Skeletal muscle satellite cell (primary cell): Measurements from ENCODE around the gene P2RY8.

ENCODE experiments used
- H3K27me3 ChIP-seq: 2 replicates; pipeline ENCODE4 v1.7.0; 2013; ENCODE audit warnings: low read length; ENCODE audit not compliant: control insufficient read depth, insufficient read depth
- H3K36me3 ChIP-seq: 2 replicates; pipeline ENCODE4 v1.7.0; 2013; ENCODE audit warnings: mild to moderate bottlenecking, control low read depth, low read length; ENCODE audit not compliant: insufficient read depth
- H3K4me1 ChIP-seq: 2 replicates; pipeline ENCODE4 v1.7.0; 2013; ENCODE audit warnings: low read length; ENCODE audit not compliant: control insufficient read depth, insufficient read depth
- H3K4me2 ChIP-seq: 2 replicates; pipeline ENCODE4 v1.7.0; 2013; ENCODE audit warnings: mild to moderate bottlenecking, low read length
- H3K4me3 ChIP-seq: 2 replicates; pipeline ENCODE4 v1.7.0; 2013; ENCODE audit warnings: low read length
- H3K9ac ChIP-seq: 2 replicates; pipeline ENCODE4 v1.7.0; 2013; ENCODE audit warnings: mild to moderate bottlenecking, low read depth, low read length, moderate library complexity
- H3K9me3 ChIP-seq: replicated peaks from 2 replicates; pipeline ENCODE4 v1.7.0; 2013; ENCODE audit warnings: mild to moderate bottlenecking, control low read depth, low read length

Gene P2RY8

DNA sequence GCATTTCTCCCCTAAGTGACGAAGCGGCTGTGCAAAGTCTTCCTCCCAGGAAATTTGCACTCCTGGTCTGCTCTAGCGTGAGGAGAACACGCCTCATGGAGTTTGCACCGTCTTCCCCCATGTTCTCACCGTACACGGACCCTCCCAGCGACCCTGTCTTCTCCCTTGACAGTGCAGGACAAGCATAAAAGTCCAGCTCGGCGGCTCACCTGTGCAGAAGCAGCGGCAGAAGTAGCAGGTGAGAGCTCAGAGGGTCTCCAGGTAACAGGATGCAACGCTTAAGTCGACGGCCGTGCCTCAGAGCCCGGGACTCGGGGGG lies 314 bp downstream of the P2RY8 start:
- Histone ChIP-seq H3K9me3 (peaks cover 3% of the 10 kb centered on the region), H3K4me2 (no peak overlapping the region)

DNA sequence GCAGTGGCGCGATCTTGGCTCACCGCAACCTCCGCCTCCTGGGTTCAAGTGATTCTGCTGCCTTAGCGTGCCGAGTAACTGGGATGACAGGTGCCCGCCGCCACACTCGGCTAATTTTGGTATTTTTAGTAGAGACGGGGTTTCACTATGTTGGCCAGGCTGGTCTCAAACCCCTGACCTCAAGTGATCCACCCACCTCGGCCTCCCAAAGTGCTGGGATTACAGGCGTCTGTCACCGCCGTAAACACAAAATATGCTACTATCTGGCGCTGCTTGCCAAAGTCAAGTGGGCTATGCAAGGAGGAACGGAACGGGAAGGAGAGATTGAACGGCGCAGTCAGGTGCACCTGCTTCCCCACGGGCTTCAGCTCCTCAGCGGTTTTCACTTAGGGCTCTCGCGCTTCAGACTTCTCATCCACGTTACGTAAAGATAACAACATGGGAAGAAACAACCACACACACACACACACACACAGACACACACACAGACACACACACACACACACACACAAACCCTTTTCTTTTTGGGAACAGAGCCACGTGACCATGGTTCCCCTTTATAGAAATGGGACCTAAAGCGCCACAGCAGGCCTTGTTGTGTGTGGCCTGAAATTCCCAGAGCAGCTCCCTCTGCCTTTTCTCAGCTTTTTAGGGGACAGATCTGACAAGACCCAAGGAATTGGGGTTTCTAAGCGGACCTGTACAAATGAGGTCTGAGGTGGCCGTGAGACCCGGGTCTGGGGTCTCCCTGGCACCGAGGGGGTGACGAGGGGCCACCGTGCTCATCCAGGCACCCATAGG lies 1.5 kb downstream of the P2RY8 start:
- H3K27me3 ChIP-seq: no peaks in the 10 kb centered on the region
- no peaks in the 10 kb centered on the region for H3K4me1 ChIP-seq
- H3K4me2 ChIP-seq: no peak overlapping the region
- H3K9me3 ChIP-seq: peaks cover 3% of the 10 kb centered on the region
- H3K36me3 ChIP-seq: no peaks in the 10 kb centered on the region
- H3K9ac ChIP-seq: no peak overlapping the region
- no peak overlapping the region for H3K4me3 ChIP-seq

More for the DNA sequence above, 314 bp downstream of the P2RY8 start:
- no peaks in the 10 kb centered on the region for H3K4me1 ChIP-seq
- H3K27me3 ChIP-seq: no peaks in the 10 kb centered on the region
- no peak overlapping the region for H3K4me3 ChIP-seq
- no peak overlapping the region for H3K9ac ChIP-seq
- no peaks in the 10 kb centered on the region for H3K36me3 ChIP-seq

DNA sequence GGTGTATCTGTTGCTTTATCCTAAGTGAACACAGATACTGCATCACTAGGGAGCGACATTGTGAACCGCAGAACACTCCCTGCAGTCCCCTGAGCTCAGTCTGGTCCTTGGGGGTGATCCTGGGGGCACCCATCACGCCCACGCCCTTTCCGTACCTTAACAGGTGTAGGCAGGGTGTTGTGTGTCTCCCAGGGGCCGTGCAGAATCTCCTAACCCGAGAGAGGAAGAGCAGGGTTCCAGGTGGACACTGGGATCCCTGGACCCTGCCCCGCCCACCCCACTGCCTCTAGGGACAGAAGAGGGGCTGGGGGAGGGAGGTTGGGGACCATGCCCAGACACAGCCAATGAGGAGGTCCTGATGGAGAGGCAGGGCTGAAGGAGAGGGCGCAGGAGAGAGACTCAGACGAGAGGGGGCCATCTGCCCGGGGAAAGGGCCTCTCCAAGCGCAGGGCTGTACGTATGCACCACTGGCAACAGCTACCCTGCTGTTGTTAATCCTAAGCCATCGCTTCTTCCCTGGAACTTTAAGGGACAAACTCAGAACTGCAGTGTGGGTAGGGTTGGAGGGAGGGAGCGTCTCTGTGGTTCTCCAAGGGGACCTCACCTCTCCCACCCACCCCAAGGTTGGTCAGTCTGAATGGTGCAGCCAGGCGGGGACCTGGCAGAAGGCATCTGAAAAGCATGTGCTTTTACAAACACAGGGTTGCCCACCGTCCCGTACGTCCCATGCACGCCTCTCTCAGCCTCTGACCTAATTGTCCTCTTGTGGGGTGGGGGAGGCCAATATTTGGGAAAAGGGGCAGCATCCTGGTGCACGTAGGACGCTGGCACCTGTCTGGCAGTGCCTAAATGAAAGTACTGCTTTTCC lies 2.5 kb downstream of the P2RY8 start:
- H3K4me3 ChIP-seq: no peak overlapping the region
- H3K27me3 ChIP-seq: no peaks in the 10 kb centered on the region
- no peaks in the 10 kb centered on the region for H3K4me1 ChIP-seq
- peaks cover 3% of the 10 kb centered on the region for H3K9me3 ChIP-seq
- no peaks in the 10 kb centered on the region for H3K36me3 ChIP-seq
- no peak overlapping the region for H3K9ac ChIP-seq
- H3K4me2 ChIP-seq: no peak overlapping the region

DNA sequence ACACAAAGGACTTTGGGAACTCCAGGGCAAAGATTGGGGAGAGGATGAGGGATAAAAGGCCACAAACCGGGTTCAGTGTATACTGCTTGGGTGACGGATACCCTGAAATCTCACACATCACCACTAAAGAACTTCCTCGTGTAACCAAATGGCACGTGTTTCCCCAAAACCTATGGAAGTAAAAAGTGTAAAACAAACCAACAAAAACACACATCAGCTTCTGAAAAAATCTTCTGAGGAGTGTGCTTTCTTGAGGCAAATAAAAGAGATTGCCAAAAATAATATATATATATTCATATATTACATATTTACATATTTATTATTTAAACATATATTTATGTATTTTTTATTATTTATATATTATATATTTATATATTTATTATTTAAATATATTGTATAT lies 3.9 kb downstream of the P2RY8 start:
- Histone ChIP-seq H3K9ac (no peak overlapping the region), H3K9me3 (peaks cover 4% of the 10 kb centered on the region), H3K4me3 (no peak overlapping the region), H3K36me3 (no peaks in the 10 kb centered on the region), H3K27me3 (no peaks in the 10 kb centered on the region), H3K4me1 (no peaks in the 10 kb centered on the region), H3K4me2 (no peak overlapping the region)

DNA sequence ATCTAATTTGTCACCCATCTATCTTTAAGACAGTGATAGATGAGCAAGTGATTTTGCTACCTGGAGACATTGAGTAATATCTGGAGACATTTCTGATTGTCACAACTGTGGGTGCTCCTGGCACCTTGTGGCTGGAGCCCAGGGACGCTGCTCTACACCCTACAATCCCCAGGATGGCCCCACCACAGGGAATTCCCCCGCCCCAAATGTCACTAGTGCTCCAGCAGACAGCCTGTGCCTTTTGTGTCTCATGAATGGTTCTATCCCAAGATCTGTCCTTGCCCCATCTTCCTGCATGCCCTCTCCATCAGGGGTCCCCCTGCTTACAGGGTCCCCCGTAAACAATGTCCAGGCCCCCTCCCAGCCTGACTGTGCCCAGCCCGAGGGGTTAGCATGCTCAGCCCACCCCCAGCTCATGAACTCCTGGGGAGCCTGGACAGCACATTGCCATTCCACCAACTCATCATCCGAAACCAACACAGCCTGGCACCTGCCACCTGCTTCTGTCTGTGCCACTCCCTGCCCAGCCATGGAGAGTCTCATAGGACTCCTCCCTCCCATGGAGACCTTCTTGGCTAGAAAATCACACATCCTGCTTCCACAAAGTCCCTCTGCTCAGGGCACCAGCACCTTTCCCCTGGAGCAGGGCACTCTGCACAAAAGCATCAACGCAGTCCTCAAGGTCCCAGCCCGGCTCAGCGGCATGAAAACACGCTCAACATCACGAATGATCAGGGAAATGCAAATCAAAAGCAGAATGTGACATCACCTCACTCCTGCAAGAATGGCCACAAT lies 5.7 kb downstream of the P2RY8 start:
- Histone ChIP-seq H3K4me3 (no peak overlapping the region), H3K9ac (no peak overlapping the region), H3K4me1 (no peaks in the 10 kb centered on the region), H3K27me3 (no peaks in the 10 kb centered on the region), H3K9me3 (peaks cover 6% of the 10 kb centered on the region), H3K4me2 (no peak overlapping the region), H3K36me3 (no peaks in the 10 kb centered on the region)

DNA sequence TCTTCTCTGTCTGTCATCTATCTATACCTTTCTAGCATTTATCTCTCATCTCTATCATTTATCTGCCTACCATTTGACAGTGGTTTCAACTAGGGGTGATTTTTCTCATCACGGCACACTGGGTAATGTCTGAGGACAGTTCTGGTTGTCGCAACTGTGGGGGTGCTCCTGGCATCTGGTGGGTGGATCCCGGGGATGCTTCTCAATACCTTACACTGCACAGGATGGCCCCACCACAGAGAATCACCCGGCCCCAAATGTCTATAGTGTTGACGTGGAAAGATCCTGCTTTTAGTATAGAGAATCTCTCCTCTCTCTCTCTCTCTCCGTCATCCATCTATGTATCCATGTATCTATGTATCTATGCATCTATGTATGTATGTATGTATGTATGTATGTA lies 7.2 kb downstream of the P2RY8 start:
- Histone ChIP-seq H3K4me1 (no peaks in the 10 kb centered on the region), H3K4me3 (no peak overlapping the region), H3K4me2 (no peak overlapping the region), H3K9me3 (peaks cover 6% of the 10 kb centered on the region), H3K9ac (no peak overlapping the region), H3K27me3 (no peaks in the 10 kb centered on the region), H3K36me3 (no peaks in the 10 kb centered on the region)

DNA sequence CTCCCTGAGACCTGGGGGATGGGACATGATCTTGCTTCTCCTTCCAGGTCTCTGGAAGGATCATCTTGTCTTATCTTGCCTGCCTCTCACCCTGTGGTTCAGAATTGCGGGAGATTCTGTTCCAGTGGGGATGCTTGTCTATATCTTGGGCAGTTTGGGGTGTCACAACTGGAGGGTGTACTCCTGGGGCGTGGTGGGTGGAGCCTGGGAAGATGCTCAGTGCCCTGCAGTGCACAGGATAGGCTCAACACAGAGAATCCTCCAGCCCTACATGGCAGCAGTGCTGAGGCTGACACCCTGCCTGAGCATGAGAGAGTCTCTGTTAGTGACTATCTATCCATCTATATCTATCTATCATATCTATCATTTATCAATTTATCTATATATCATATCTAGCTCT lies 7.7 kb downstream of the P2RY8 start:
- Histone ChIP-seq H3K27me3 (no peaks in the 10 kb centered on the region), H3K9me3 (peaks cover 6% of the 10 kb centered on the region), H3K4me3 (no peak overlapping the region), H3K36me3 (no peaks in the 10 kb centered on the region), H3K4me2 (no peak overlapping the region), H3K4me1 (no peaks in the 10 kb centered on the region), H3K9ac (no peak overlapping the region)

DNA sequence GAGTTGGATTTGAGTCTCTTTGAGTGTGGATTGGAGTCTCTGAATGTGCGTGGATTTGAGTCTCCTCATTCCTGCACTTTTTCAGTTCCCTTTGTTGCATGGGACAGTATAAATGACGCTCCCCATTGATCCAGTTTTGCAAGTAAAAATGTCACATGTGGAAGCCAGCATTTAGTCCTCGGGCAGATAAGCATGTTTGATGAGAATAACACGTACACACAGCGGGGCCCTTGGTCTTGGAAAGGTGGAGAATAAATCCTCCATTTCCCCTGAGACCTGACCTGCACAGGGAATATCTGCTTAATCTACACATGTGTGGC lies 8.1 kb downstream of the P2RY8 start:
- peaks cover 6% of the 10 kb centered on the region for H3K9me3 ChIP-seq
- H3K27me3 ChIP-seq: no peaks in the 10 kb centered on the region
- no peaks in the 10 kb centered on the region for H3K4me1 ChIP-seq
- H3K36me3 ChIP-seq: no peaks in the 10 kb centered on the region
- H3K4me2 ChIP-seq: no peak overlapping the region
- no peak overlapping the region for H3K4me3 ChIP-seq
- H3K9ac ChIP-seq: no peak overlapping the region

DNA sequence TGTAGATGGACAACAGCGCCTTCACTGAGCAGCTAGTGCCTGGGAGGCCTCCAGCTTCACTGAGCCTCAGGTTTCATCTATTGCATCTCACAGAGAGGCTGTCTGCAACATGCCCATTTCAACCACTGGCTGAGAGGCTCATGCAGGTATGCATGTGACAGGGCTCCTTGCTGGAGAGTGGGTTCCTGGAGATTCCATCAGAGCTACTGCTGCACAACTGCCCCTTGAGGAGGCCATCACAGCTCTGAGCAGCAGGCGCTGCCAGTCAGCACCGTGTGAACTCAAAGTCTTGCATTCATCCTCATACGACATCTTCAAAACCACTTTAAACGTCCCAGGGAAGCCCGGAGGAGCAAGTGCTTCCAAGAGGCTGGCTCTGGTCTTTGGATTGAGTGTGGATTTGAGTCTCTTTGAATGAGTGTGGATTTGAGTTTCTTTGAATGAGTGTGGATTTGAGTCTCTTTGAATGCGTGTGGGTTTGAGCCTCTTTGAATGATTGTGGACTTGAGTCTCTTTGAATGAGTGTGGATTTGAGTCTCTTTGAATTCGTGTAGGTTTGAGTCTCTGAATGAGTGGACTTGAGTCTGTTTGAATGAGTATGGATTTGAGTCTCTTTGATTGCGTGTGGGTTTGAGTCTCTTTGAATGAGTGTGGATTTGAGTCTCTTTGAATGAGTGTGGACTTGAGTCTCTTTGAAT lies 8.7 kb downstream of the P2RY8 start:
- no peaks in the 10 kb centered on the region for H3K27me3 ChIP-seq
- no peak overlapping the region for H3K9ac ChIP-seq
- H3K9me3 ChIP-seq: peaks cover 6% of the 10 kb centered on the region
- H3K36me3 ChIP-seq: no peaks in the 10 kb centered on the region
- H3K4me3 ChIP-seq: no peak overlapping the region
- no peaks in the 10 kb centered on the region for H3K4me1 ChIP-seq
- H3K4me2 ChIP-seq: no peak overlapping the region

DNA sequence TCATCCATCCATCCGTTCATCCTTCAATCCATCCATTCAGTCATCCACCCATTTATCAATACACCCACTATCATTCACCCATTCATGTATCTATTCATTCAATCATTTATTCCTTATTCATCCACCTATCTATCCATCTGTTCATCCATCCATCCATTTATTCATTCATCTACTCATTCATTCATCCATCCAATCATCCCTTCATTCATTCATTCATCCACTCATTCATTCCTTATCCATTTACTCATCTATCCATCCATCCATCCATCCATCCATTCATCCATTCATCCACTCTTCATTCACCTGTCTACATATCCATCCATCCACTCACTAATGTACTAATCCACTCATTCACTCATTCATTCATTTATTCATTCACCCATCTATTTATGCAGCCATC lies 9.5 kb downstream of the P2RY8 start:
- Histone ChIP-seq H3K9me3 (peaks cover 6% of the 10 kb centered on the region), H3K36me3 (no peaks in the 10 kb centered on the region), H3K4me1 (no peaks in the 10 kb centered on the region), H3K9ac (no peak overlapping the region), H3K4me3 (no peak overlapping the region), H3K27me3 (no peaks in the 10 kb centered on the region), H3K4me2 (no peak overlapping the region)

DNA sequence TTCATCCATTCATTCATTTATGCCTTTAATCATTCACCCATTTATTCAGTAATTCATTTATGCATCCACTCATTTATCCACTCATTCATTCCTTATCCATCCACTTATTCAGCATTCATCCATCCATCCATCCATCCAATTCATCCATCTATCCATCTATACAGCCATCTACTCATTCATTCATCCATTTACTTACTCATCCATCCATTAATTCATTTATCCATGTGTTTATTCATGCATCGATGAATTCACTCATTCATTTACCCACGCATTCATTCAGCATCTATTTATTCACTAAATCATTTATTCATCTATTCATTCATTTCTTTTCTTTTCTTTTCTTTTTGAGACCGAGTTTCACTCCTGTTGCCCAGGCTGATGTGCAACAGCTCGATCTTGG lies 10.4 kb downstream of the P2RY8 start:
- Histone ChIP-seq H3K4me2 (no peak overlapping the region), H3K9ac (no peak overlapping the region), H3K4me1 (no peaks in the 10 kb centered on the region), H3K36me3 (no peaks in the 10 kb centered on the region), H3K4me3 (no peak overlapping the region), H3K27me3 (no peaks in the 10 kb centered on the region), H3K9me3 (peaks cover 6% of the 10 kb centered on the region)
